Measurements from ENCODE around the gene ACADM. TPM values are rescaled to one million over a fixed set of nuclear protein-coding genes. Genes with fewer than 3 reads are reported as not detected.

The ACADM gene
- total and polyA plus RNA-seq, 2 donors (not counting 3 experiments of a cell fraction or from before 2014, with no cell fraction given), result 10.8 to 32.5 TPM

DNA sequence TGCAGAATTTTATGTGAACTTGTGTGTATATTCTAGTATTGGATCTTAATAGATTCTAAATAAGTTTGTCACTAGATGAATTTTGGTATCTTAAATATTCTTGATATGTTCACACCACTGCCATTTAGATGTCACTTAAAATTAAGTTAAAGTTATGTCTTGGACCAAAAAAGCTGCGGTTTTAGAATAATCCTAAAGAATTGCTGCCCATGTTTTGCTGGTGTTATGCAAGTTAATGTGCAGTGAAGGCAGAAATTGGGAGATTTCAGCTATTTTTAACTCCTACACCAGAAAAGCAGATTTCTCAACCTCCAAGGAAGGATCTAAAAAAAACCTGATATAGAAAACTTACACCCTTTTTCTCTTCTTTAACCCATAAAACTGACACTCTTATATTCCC lies 757 bp downstream of the ACADM start:
- H3K27me3 ChIP-seq (ENCODE audit: control insufficient read depth in 2 of 2, insufficient read depth in 2 of 2, low read length in 2 of 2), result no peaks in the 10 kb centered on the region
- ChIA-PET CTCF (interaction anchor here (1.2 kb wide), 1 partner anchor 492 kb away, joined by 3 read pairs; no protein-coding TSS in a partner anchor), POLR2A (no interaction called here)
- FAIRE-seq, result no peak
- H4K20me1 ChIP-seq (replicated peaks; ENCODE audit: control insufficient read depth, extremely low read depth, insufficient read depth, low read length), result no peaks in the 10 kb centered on the region
- dilution Hi-C loops (cut with MboI; ENCODE audit: extremely low pct_ligation_motif_present, low sequenced_read_pairs) (no loop called here), intact Hi-C loops (cut with micrococcal nuclease) (loop anchor here (2.0 to 10.0 kb wide), 2 partner anchors 40 to 990 kb away; partner anchors contain the start of genes CRYZ and TYW3)
- BruUV-seq (replicated peaks), result no TSS peak
- DNase-seq (ENCODE audit: low read depth, low spot score), result no peak
- H3K4me1 ChIP-seq (ENCODE audit: control insufficient read depth, extremely low read depth, insufficient read depth, low read length), result peaks cover 15% of the 10 kb centered on the region
- no peaks in the 10 kb centered on the region for H3K9me1 ChIP-seq (replicated peaks; ENCODE audit: control insufficient read depth, extremely low read depth, insufficient read depth, low read length)
- TF ChIP-seq POLR2A (IDR thresholded peaks at IDR 0.05; ENCODE audit: low read depth, low read length) (no peak), JUN (IDR thresholded peaks at IDR 0.05; ENCODE audit: borderline replicate concordance, insufficient read depth, insufficient read length, low read depth) (no peak), GATA2 (IDR thresholded peaks at IDR 0.05; ENCODE audit: insufficient read depth, insufficient read length, low read depth, low read length) (no peak), FOS (IDR thresholded peaks at IDR 0.05; ENCODE audit: borderline replicate concordance, insufficient read depth, low read length) (no peak), EZH2 (IDR thresholded peaks at IDR 0.05; ENCODE audit: borderline replicate concordance, low read depth, low read length, severe bottlenecking) (no peak), POLR2AphosphoS5 (IDR thresholded peaks at IDR 0.05; ENCODE audit: insufficient read depth, low read depth, low read length) (no peak), MYC (IDR thresholded peaks at IDR 0.05; ENCODE audit: low read depth, low read length) (no peak)
- TF ChIP-seq, protein P1, sequence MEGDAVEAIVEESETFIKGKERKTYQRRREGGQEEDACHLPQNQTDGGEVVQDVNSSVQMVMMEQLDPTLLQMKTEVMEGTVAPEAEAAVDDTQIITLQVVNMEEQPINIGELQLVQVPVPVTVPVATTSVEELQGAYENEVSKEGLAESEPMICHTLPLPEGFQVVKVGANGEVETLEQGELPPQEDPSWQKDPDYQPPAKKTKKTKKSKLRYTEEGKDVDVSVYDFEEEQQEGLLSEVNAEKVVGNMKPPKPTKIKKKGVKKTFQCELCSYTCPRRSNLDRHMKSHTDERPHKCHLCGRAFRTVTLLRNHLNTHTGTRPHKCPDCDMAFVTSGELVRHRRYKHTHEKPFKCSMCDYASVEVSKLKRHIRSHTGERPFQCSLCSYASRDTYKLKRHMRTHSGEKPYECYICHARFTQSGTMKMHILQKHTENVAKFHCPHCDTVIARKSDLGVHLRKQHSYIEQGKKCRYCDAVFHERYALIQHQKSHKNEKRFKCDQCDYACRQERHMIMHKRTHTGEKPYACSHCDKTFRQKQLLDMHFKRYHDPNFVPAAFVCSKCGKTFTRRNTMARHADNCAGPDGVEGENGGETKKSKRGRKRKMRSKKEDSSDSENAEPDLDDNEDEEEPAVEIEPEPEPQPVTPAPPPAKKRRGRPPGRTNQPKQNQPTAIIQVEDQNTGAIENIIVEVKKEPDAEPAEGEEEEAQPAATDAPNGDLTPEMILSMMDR (IDR thresholded peaks at IDR 0.05; ENCODE audit: extremely low read depth in 1 of 2, insufficient read depth in 1 of 2, low read depth in 1 of 2, low read length in 2 of 2), result no peak
- TF ChIP-seq, protein P2, sequence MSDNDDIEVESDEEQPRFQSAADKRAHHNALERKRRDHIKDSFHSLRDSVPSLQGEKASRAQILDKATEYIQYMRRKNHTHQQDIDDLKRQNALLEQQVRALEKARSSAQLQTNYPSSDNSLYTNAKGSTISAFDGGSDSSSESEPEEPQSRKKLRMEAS (IDR thresholded peaks at IDR 0.05; ENCODE audit: insufficient read depth, insufficient read length), result no peak
- peak overlapping the region; percentile 95 for H3K9ac ChIP-seq (replicated peaks; ENCODE audit: extremely low read depth, insufficient read depth, low read length)
- peak overlapping the region; percentile 100 for H3K4me2 ChIP-seq (ENCODE audit: insufficient read depth, low read length)
- H3K36me3 ChIP-seq (ENCODE audit: control insufficient read depth in 2 of 2, extremely low read depth in 1 of 2, insufficient read depth in 2 of 2, low read length in 2 of 2), result no peaks in the 10 kb centered on the region
- peak overlapping the region; percentile 79 for H3K27ac ChIP-seq (ENCODE audit: insufficient read depth, low read depth, low read length)
- peaks cover 28% of the 10 kb centered on the region for H3K79me2 ChIP-seq (ENCODE audit: control insufficient read depth, insufficient read depth, low read length)
- H3K4me3 ChIP-seq (replicated peaks in 1 of 3; ENCODE audit: insufficient read depth in 1 of 3, low read depth in 1 of 3, low read length in 3 of 3), result peak overlapping the region; percentile 73 to 99 (median 98)
- H2AFZ ChIP-seq (ENCODE audit: low read depth, low read length), result no peak overlapping the region
- H3K9me3 ChIP-seq (replicated peaks; ENCODE audit: control insufficient read depth, insufficient read depth, low read length), result no peaks in the 10 kb centered on the region

Measured in endothelial cell of umbilical vein (primary cell).